Measurements from ENCODE around the gene PPP6R1. TPM values are rescaled to one million over a fixed set of nuclear protein-coding genes. Genes with fewer than 3 reads are reported as not detected.

PPP6R1 gene
- total RNA-seq, 1 donor from 2014 or later: 32.5 TPM

DNA sequence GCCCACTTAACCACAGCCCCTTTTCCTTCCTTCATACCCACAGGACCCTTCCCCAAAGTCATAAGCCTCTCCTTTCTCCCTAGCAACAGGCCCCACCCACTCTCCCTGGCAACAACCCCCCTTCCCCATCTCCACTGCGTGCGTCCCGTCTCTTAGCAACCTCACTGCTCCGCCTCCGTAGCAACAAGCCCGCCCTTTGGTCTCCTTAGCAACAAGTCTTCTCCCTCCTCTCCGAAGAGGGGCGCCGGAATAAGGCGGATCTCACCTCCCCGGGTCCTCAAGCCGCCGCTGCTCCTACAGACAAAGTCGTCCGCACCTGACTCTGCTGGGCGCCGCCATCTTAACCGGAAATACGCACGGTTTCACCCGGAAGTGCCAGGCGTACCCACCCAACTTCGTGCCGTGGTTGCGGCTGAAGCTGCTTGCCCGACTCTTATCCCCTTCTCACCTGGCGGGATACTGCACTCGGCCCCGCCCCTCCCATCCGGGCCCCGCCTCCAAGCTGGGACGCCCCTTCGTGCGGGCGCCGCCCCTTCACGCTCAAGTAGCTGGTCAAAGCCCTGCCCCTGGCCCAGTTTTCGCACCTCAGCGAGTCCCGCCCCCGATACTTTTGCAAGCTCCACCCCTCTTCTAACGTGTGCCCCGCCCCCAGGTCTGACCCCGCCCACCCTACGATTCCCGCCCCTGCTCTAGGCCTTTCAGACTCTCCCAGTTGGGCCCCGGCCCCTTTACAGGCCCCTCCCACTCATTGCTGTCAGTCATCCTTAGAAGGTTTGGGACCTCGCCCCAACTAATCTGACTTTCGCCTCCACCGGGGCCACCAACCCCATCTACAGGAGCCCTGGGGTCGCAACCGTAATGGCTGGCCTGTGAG, 21.2 kb upstream of the PPP6R1 start, which contains the start of gene HSPBP1:
Gene HSPBP1 (minus strand): TSS at position 341 of the 874 bp plus-strand sequence. CDS start 502 bp downstream, outside the sequence.
- peak; percentile 49 for DNase-seq (ENCODE audit: low read depth, low spot score)

DNA sequence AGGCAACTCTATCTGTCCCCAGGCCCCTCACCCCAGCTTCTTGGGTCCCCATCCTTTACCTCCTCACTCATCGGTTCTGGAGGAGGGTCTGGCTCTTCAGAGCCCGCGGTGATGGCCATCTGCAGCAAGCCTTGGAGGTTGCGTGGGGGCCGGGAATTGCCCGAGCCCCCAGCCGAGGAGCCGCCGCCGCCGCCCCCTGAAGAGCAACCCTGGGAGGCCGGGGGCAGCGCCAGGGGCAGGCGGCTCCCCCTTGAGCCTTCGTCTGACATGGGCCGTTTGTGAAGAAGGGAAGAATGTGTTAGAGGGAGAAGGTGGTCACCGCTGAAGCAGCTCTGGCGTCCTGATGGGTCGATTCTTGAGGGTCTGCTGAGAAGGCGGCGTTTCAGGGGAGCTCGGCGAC, 20.5 kb upstream of the PPP6R1 start:
- no peak for DNase-seq (ENCODE audit: low read depth, low spot score)

DNA sequence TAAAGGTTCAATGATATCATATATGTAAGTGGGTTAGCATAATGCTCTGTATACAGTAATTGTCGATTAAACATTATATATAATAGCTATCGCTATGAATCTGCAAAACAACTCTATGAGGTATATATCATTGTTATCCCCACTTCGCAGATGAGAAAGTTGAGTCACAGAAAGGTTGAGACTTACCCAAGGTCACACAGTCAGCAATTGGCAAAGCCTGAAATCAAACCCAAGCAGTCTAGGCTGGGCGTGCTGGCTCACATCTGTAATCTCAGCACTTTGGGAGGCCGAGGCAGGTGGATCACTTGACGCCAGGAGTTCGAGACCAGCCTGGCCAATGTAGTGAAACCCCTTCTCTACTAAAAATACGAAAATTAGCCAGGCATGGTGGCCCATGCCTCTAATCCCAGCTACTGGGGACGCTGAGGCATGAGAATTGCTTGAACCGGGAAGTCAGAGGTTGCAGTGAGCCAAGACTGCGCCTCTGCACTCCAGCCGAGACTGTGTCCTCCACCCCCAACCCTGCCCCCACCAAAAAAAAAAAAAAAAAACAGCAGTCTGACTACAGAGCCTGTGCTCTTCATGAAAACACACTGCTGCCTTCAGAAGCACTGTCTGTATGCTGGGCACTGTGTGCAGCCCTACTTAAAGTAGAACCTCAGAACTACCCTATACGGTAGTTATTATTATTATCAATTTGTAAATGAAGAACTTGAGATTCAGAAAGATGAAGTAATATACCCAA, 19.7 kb upstream of the PPP6R1 start:
- DNase-seq (ENCODE audit: low read depth, low spot score): no peak

DNA sequence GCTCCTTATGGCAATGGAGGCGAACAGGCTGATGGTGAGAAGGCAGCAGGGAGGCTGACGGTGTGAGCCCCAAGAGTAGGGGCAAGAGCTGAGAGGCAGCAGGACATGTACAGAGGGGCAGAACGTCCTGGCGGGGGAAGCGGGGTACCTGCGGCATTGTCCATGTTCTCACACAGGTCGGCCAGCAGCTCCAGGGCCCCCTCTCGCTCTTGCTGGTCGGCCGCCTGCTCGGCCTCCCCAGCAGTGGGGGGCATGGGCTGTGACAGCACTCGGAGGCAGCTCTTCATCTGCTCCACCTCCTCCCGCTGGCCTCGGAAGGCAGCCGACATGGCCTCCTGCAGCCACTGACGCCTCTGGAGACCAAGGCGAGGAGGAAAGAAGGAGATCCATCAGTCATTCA, 18.7 kb upstream of the PPP6R1 start:
- DNase-seq (ENCODE audit: low read depth, low spot score): no peak

DNA sequence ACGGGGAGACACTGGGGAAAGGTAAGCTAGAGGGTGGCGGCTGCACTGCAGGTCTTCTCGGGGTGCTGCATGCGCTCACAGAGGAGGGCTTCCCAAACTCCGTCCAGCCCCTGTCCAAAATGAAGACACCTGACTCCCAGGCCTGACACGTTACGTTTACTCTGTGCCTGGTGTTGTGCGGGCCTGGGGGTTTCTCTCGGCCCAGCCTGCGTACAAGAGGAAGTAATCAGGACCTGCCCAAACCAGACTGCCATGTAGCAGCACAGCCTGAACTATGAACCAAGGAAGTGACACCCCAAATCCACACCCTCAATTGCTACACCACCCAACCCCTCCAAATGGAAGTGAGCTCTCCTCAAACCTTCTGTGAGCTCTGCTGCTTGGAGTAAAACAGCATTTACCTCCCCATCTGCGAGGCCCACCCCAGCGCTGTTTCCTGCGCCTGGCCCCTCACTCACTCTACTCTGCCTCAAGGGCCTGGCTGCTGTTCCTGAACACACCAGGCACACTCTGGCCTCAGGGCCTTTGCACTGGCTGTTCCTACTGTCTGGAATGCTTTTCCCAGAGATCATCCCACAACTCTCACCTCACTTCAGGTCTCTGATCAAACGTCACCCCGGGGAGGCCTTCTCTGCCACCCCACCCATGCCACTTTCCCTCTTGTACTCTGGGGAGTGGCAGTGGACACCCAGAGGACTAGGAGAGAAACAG, 18.1 kb upstream of the PPP6R1 start:
- no peak for DNase-seq (ENCODE audit: low read depth, low spot score)

DNA sequence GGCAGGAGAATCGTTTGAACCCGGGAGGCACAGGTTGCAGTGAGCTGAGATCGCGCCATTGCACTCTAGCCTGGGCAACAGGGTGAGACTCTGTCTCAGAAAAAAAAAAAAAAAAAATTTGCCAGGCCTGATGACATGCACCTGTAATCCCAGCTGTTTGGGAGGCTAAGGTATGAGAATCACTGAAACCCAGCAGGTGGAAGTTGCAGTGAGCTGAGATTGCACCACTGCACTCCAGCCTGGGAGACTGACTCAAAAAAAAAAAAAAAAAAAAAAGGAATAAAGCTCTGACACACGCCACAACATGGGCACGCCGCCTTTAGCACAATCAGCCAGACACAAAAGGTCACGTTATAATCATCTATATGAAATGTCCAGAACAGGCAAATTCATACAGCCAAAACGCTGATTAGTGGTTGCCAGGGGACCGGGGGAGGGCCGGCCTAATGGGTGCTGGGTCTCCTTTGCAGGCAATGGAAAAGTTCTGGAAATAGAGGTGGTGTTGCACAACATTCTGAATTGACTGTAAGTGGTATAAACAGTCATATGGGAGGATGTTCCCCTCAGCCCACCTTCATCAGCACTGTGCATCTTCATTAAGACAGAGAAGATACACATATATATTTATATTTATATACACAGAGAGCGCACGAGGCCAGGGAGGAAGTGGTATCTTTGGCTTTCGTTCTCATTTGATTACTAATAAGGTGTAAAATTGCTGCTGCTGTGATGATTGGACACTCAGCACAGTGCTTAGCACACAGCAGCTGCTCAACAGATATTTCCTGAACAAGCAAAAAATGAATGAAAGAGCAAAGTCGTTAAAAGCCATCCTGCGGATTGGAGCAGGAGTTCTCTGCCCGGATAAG, 17.3 kb upstream of the PPP6R1 start:
- DNase-seq (ENCODE audit: low read depth, low spot score): no peak

DNA sequence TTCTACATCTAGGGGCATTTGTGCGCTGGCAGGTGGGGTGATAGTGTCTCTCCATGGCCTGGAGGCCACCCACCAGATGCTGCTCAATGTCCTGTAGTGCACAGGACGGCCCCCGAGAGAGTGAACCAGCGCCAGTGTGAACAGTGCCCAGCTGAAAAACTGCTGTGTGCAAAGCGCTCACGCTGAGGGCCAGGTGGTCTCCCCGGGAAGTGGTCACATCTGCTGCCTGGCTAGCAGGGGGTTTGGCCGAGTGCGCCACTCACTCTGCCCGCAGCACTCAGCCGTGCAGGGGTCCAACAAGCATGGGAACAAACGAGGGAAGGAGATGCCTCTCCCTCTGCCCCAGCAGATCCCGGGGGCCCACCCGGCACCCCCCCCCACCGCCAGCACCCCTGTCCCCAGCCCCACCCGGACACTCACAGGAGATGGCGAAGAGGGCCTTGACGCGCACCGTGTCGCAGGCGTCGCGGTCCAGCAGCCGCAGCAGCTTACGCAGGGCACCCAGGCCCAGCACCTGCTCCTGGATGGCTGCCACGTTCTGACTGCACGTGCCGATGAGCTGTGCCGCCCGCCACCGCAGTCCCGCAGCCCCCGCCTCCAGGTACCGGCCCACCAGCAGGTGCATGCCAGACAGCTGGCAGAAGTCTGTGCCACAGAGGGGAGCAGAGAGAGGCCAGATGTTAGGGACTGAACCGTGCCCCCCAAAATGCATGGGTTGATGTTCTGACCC, 15.3 kb upstream of the PPP6R1 start:
- DNase-seq (ENCODE audit: low read depth, low spot score): no peak

DNA sequence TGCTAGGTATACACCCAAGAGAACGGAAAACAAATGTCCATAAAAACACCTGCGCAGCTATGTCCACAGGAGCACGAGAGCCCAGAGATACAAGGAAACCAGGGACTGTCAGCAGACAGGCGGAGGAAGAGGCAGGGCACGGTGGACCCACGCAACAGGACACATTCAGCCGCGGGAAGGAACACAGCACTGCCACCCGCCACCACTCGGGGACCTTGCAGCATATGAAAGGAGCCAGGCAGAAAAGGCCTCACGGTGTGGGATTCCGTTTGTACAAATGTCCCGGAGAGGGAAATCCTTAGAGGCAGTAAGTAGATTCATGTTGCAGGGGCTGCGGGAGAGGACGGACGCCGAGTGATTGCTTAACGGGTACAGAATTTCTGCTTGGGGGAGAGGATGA, 13.3 kb upstream of the PPP6R1 start:
- no peak for DNase-seq (ENCODE audit: low read depth, low spot score)

DNA sequence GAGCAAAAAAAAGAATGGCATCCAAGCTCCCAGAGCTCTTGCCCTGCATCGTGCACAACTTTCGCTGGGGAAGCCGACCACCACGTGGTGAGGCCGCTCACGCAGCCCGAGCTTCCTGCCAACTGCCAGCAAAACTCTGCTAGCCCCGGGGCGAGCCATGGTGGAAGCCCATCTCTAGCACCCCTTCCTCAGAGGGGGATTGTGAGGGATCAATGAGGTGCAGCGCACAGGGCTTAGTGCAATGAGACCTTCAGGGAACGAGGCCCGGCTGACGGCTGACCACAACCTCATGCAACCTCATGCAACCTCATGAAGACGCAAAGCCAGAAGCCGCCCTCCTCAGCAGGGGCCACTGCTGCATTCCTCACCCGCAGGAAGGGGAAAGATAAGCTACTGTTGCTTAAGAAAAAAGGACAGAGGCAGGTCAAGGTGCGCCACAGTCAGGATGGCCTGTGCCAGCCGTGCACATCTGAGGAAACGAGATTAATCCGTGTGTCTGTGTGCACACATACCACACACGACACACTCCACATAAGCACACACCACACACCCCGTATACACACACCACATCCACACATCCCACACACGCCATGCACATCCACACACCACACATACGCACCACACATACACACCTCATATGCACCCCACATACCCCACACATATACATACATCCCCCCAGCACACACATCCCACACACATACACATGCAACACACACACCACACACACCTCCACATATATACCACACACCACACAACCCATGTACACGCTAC, 11.5 kb upstream of the PPP6R1 start:
- no peak for DNase-seq (ENCODE audit: low read depth, low spot score)

DNA sequence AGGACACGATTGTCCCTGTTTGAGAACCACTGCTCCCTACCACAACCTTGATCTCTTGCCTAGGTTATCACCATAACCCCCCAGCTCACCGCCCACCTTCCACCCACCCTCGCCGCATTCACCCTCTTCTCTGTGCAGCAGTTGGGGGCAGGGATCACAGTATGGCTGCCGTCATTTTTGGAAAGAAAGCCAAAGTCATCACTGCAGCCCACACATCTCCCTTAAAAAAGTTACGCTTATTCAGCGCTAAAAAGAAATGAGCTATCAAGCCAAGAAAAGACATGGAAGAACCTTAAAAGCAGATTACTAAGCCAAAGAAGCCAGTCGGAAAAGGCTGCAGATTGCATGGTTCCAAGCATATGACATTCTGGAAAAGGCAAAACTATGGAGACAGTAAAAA, 10.5 kb upstream of the PPP6R1 start:
- DNase-seq (ENCODE audit: low read depth, low spot score): no peak

DNA sequence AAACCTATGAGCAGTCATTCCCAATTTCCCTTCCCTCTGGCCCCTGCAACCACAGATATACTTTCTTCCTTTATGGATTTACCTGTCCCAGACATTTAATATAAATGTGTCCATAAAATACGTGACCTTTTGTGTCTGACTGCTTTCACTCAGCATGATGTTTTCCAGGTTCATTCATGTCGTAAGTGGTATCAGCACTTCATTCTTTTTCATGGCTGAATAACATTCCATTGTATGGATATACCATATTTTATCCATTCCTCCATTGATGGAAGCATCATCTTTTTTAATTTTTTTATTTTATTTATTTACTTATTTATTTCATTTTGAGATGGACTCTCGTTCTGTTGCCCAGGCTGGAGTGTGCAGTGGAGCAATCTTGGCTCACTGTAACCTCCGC, 8.0 kb upstream of the PPP6R1 start:
- DNase-seq (ENCODE audit: low read depth, low spot score): no peak

DNA sequence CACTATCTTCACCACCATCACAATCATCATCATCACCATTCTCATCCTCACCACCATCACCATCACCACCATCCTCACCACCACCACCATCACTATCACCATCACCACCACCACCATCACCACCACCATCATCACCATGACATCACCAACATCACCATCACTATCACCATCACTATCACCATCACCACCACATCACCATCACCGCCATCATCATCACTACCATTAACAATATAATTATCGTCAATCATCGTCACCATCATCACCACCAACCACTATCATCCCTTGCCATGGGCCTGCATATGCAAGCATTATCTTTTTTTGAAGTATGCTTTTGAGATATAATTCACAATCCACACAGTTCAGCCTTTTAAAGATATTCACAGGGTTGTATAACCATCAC, 7.6 kb upstream of the PPP6R1 start:
- DNase-seq (ENCODE audit: low read depth, low spot score): no peak

DNA sequence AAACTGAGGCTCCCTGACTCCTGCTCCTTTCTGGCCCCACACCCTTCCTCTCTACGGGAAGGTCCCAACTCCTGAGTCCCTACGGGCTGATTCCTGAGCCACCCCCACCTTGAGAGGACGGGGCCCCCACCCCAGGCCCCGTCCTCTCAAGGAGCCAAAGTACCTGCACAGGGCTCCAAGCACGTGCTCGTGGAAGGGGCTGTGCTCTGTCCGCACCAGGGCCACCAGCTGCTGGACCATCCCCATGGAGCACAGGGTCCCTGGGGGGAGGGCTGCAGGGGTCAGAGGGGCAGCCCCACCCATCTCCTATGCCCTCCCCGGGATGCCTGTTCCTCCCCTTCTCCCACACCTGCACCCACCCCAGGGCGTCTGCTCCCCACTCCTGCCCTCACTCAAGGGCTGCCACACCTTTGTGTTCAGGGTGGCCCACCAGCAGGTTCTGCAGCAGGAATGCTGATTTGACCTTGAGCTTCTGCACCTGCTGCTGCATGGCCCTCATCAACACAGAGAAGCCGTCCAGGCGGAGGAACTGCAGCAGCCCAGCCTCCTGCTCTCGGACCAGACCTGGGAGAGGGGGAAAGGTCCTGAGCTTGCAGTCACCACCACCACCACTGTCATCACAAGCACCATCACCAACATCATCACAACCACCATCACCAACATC, 7.0 kb upstream of the PPP6R1 start:
- no peak for DNase-seq (ENCODE audit: low read depth, low spot score)

DNA sequence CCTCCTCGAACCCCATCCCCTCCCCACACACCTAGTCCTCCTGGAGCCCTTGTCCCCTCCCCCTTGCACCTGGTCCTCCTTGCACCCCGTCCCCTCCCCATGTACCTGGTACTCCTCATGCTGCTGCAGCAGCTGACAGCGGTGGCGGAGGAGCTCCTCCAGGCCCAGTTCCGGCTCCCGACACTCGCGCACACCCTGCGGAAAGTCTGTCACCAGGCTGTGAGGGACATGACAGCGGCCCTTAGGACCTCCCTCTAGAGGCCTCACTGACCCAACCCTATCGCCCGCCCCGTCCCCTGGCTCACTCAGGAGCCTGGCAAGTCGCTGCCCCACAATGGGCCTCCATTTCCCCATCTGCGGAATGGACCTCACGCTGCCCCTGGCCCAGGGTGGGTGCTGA, 6.4 kb upstream of the PPP6R1 start:
- DNase-seq (ENCODE audit: low read depth, low spot score): no peak

DNA sequence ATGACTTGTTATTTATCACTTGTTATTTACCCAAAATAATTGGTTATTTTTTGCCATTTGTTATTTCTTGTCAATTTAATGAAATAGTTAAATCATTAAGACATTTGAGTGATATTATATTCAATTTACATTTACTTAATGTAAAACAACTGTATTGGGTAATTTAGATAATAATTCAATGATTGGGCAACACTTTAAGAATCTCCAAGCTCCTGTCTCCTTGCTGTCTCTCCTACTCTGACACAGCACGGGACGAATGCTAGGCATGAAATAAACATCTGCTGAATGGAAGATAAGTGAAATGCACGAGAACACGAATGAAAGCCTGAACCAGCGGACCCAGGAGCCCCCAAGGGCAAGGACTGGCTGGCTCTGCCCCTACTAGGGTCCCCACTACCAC, 5.7 kb upstream of the PPP6R1 start:
- no peak for DNase-seq (ENCODE audit: low read depth, low spot score)

DNA sequence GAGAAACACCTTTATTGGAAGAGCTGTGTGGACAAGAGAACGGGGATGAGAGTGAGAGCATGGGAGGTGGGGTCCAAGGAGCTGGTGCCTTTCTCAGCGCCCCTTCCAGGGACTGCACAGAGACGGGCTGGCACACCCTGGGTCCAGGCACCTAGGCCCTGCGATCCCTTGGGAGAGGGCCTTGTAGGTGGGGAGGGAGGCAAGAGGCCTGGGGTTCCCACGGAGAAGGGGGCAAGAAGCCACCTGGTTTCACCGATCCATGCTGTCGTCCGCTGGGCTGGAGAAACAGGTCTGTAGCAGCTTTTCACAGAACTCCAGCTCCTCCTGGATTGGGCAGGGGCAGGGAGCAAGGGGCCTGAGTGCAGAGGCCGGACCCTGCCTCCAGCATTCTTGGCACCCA, 3.5 kb upstream of the PPP6R1 start:
- no peak for DNase-seq (ENCODE audit: low read depth, low spot score)

DNA sequence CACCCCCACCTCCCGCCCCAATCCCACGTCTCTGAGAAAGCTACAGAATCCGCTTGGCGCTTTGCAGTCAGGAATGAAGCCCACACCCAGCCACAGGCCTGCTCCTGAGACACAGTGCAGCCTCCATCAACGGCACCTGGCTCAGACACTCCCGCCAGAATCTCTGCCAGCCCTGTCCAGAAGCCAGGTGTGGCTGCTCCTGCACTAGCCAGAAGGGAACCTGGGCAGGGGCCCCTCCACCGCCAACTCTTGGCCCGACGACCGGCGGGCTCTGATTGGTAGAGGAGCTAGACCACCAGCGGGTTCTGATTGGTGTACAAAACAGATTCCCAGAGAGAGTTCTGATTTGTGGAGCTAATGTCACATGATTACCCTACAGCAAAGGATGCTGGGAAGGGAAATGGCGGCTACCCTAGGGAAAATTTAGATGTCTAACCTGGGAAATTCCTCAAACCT, 2.9 kb upstream of the PPP6R1 start:
- DNase-seq (ENCODE audit: low read depth, low spot score): no peak

DNA sequence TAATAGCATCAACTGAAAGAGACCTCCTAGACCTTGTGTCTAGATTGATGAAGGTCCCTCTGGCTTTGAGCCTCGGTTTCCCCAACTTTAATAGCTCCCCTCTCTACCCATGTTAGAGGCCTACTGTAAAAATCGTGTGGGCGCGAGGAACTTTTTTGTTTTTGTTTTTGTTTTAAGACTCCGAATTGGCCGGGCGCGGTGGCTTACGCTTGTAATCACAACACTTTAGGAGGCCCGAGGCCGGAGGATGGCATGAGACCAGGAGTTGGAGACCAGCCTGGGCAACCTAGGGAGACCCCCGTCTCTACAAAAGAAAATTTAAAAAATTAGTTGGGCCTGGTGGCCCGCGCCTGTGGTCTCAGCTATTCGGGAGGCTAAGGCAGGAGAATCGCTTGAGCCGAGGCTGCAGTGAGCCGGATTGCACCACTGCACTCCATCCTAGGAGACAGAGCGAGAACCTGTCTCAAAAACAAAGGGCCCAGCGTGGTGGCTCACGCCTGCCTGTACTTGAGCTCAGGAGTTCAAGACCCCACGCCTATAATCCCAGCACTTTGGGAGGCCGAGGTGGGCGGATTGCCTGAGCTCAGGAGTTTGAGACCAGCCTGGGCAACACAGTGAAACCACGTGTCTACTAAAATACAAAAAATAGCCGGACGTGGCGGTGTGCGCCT, 858 bp upstream of the PPP6R1 start:
- no peak for DNase-seq (ENCODE audit: low read depth, low spot score)

DNA sequence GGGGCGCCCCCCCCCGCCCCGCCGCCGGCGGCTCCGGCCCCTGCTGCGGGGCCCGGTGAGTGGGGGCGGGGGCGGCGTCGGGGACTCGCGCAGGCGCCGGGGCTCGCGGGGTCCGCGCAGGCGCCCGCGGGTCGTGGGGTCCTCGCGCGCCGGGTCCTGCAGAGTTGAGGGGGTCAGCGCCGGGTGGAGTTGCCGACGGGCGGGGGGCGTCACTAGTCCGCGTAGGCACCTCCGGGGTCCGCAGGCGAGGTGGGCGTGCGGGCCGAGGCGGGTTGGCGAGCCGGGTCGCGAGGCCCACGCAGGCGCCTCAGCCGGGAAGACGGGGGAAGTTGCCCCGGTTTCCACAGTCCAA, 365 bp downstream of the PPP6R1 start:
- no peak for DNase-seq (ENCODE audit: low read depth, low spot score)

Measured in pulmonary artery endothelial cell (primary cell).